PC-9 (cell line): Measurements from ENCODE around the gene PLA2G15.

Source experiments
- EZH2 ChIP-seq: fragments of 200-600 bp; sonication (generic); IDR thresholded peaks from 2 replicates; pipeline ENCODE4 v1.8.0; 2017; ENCODE audit warnings: antibody characterized with exemption, low read depth
- TF ChIP-seq, protein P1 (sequence below): fragments of 200-600 bp; sonication (generic); conservative IDR thresholded peaks from 2 replicates; pipeline ENCODE4 v1.6.1; 2017; ENCODE audit warnings: mixed run types, antibody characterized with exemption, mild to moderate bottlenecking, moderate library complexity

DNA sequence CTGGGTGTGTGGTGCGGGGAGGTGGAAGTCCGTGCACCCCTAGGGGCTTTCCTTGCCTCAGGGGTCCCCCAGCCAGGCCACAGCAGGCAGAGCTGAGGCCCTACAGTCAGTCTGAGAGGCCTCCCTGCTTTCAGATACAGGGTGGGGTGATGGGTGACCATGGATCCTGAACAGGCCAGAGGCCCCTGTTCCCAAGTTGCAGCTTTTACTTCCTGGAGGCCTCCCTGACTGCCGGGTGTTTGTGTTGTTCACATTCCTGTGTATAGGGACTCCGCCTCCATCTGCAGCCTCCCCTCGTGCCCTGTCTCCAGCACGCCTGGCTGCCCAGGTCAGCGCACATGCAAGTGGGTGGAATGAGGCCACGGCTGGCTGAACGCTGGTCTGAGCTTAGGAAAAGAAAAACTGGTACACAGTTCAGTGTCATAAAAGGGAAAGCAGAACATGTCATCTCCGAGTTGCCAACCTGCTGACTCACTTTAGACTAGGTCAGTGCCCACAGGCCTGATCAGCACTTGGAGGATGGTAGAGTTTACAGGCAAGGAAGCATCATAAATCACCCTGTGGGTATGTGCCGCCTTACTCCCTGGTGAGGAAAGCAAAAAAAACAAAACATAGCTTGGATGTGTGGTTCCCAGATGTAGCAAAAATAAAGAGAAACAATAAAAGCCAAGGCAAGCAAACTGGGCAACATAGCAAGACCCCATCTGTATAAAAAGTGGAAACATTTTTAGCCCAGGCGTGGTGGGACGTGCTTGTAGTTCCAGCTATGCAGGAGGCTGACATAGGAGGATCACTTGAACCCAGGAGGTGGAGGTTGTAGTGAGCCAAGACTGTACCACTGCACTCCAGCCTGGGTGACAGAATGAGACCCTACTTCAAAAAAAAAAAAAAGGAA is 13.0 kb downstream of the PLA2G15 start:
- TF ChIP-seq, protein P1, sequence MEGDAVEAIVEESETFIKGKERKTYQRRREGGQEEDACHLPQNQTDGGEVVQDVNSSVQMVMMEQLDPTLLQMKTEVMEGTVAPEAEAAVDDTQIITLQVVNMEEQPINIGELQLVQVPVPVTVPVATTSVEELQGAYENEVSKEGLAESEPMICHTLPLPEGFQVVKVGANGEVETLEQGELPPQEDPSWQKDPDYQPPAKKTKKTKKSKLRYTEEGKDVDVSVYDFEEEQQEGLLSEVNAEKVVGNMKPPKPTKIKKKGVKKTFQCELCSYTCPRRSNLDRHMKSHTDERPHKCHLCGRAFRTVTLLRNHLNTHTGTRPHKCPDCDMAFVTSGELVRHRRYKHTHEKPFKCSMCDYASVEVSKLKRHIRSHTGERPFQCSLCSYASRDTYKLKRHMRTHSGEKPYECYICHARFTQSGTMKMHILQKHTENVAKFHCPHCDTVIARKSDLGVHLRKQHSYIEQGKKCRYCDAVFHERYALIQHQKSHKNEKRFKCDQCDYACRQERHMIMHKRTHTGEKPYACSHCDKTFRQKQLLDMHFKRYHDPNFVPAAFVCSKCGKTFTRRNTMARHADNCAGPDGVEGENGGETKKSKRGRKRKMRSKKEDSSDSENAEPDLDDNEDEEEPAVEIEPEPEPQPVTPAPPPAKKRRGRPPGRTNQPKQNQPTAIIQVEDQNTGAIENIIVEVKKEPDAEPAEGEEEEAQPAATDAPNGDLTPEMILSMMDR, result no peak
- TF ChIP-seq EZH2, result no peak
